ENCODE results near the gene HSD17B8. TPM values are rescaled to one million over a fixed set of nuclear protein-coding genes. Genes with fewer than 3 reads are reported as not detected.

HSD17B8 gene
- total RNA-seq, 1 donor from 2014 or later: 6.5 TPM

GRCh38 chr6:33243476-33243875 lies 39.0 kb downstream of the HSD17B8 start:
- H3K4me3 Mint-ChIP-seq (ENCODE audit: unreplicated experiment): no peak overlapping the region

GRCh38 chr6:33247977-33248642 lies 43.7 kb downstream of the HSD17B8 start:
- Mint-ChIP-seq H3K9me3 (ENCODE audit: unreplicated experiment) (no peaks in the 10 kb centered on the region), H3K36me3 (ENCODE audit: low read depth, unreplicated experiment) (peaks cover 13% of the 10 kb centered on the region), H3K4me3 (ENCODE audit: unreplicated experiment) (peak overlapping the region; percentile 86), H3K4me1 (ENCODE audit: unreplicated experiment) (peaks cover 24% of the 10 kb centered on the region), H3K27ac (ENCODE audit: unreplicated experiment) (peak overlapping the region; percentile 57), H3K27me3 (ENCODE audit: unreplicated experiment) (peaks cover 4% of the 10 kb centered on the region)
- TF ChIP-seq, protein P1, sequence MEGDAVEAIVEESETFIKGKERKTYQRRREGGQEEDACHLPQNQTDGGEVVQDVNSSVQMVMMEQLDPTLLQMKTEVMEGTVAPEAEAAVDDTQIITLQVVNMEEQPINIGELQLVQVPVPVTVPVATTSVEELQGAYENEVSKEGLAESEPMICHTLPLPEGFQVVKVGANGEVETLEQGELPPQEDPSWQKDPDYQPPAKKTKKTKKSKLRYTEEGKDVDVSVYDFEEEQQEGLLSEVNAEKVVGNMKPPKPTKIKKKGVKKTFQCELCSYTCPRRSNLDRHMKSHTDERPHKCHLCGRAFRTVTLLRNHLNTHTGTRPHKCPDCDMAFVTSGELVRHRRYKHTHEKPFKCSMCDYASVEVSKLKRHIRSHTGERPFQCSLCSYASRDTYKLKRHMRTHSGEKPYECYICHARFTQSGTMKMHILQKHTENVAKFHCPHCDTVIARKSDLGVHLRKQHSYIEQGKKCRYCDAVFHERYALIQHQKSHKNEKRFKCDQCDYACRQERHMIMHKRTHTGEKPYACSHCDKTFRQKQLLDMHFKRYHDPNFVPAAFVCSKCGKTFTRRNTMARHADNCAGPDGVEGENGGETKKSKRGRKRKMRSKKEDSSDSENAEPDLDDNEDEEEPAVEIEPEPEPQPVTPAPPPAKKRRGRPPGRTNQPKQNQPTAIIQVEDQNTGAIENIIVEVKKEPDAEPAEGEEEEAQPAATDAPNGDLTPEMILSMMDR (IDR thresholded peaks at IDR 0.05; ENCODE audit: unreplicated experiment): peak; percentile 80
- peak; percentile 92 for DNase-seq (ENCODE audit: low spot score)

More at GRCh38 chr6:33243476-33243875, 39.0 kb downstream of the HSD17B8 start:
- Mint-ChIP-seq H3K9me3 (ENCODE audit: unreplicated experiment) (no peaks in the 10 kb centered on the region), H3K27ac (ENCODE audit: unreplicated experiment) (no peak overlapping the region), H3K4me1 (ENCODE audit: unreplicated experiment) (peaks cover 8% of the 10 kb centered on the region), H3K36me3 (ENCODE audit: low read depth, unreplicated experiment) (no peaks in the 10 kb centered on the region), H3K27me3 (ENCODE audit: unreplicated experiment) (peaks cover 5% of the 10 kb centered on the region)
- no peak for DNase-seq (ENCODE audit: low spot score)
- TF ChIP-seq, protein P1 (IDR thresholded peaks at IDR 0.05; ENCODE audit: unreplicated experiment): no peak

DNA sequence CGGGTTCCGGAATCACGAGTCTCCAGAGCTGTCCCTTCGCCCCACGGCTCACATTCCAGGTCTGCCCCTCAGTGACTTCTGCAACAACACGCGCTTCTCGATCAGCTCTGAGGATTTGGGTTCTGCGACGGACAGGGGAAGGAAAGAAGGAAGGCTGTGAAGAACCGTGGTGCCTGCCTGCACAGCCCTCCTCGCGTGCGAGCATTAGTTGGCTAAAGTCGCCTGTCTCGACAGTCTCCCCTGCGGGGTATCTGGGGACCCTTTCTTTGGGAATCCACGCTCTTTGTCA lies 44.1 kb downstream of the HSD17B8 start:
- Mint-ChIP-seq H3K27ac (ENCODE audit: unreplicated experiment) (peak overlapping the region; percentile 57), H3K4me1 (ENCODE audit: unreplicated experiment) (peaks cover 24% of the 10 kb centered on the region), H3K27me3 (ENCODE audit: unreplicated experiment) (peaks cover 4% of the 10 kb centered on the region), H3K36me3 (ENCODE audit: low read depth, unreplicated experiment) (peaks cover 13% of the 10 kb centered on the region), H3K9me3 (ENCODE audit: unreplicated experiment) (no peaks in the 10 kb centered on the region), H3K4me3 (ENCODE audit: unreplicated experiment) (peak overlapping the region; percentile 86)
- DNase-seq (ENCODE audit: low spot score): no peak
- TF ChIP-seq, protein P1 (IDR thresholded peaks at IDR 0.05; ENCODE audit: unreplicated experiment): no peak

GRCh38 chr6:33248932-33249731 lies 44.7 kb downstream of the HSD17B8 start:
- Mint-ChIP-seq H3K4me1 (ENCODE audit: unreplicated experiment) (peaks cover 24% of the 10 kb centered on the region), H3K9me3 (ENCODE audit: unreplicated experiment) (no peaks in the 10 kb centered on the region), H3K36me3 (ENCODE audit: low read depth, unreplicated experiment) (peaks cover 13% of the 10 kb centered on the region), H3K4me3 (ENCODE audit: unreplicated experiment) (peak overlapping the region; percentile 86), H3K27ac (ENCODE audit: unreplicated experiment) (peak overlapping the region; percentile 79), H3K27me3 (ENCODE audit: unreplicated experiment) (peaks cover 4% of the 10 kb centered on the region)
- DNase-seq (ENCODE audit: low spot score): peak; percentile 91
- TF ChIP-seq, protein P1 (IDR thresholded peaks at IDR 0.05; ENCODE audit: unreplicated experiment): no peak
